Upper lobe of right lung (tissue), 1 donor: ENCODE results near the gene JAGN1. TPM values are rescaled to one million over a fixed set of nuclear protein-coding genes. Genes with fewer than 3 reads are reported as not detected.
A peak's percentile ranks its signal among the peaks of the same experiment; 100 is the strongest.
"Not testable (repeated sequence)": the region's sequence is repeated elsewhere in the genome, so short reads cannot be mapped to it uniquely, and the experiment has no call there.

Experiments
- ATAC-seq: fragments of 200-7000 bp; cut with Tn5 transposase; one replicate; pipeline ENCODE4 v1.9.1; 2020; ENCODE audit warnings: mild to moderate bottlenecking, moderate library complexity
- DNase-seq: peaks from one replicate; pipeline ENCODE4 v3.0.0-alpha.2; 2020
- H3K27ac ChIP-seq: fragments of 200-600 bp; one replicate; pipeline ENCODE4 v1.8.0; 2022
- H3K27me3 ChIP-seq: fragments of 200-600 bp; one replicate; pipeline ENCODE4 v1.8.0; 2022; ENCODE audit warnings: mild to moderate bottlenecking
- H3K36me3 ChIP-seq: fragments of 200-600 bp; one replicate; pipeline ENCODE4 v1.8.0; 2022
- H3K4me1 ChIP-seq: fragments of 200-600 bp; one replicate; pipeline ENCODE4 v1.8.0; 2022
- H3K4me3 ChIP-seq: fragments of 200-600 bp; one replicate; pipeline ENCODE4 v1.8.0; 2022; ENCODE audit warnings: mild to moderate bottlenecking
- H3K9me3 ChIP-seq: fragments of 200-600 bp; one replicate; pipeline ENCODE4 v1.8.0; 2022
- intact Hi-C: fragments of 100-400 bp; cut with DNase I; formaldehyde crosslinking; loops from one replicate; pipeline ENCODE4 v1.11.0; 2022
- long read RNA-seq: library from polyadenylated mRNA; unstranded; transcript quantifications from one replicate; pipeline ENCODE4 v2.0.0, GENCODE V29; 2021
- total RNA-seq: library from RNA; stranded (reverse); fragmentation: NEBNext Ultra II Directional; extraction: Animal tissue kit (Norgen Biotek cat#: 25700); gene quantifications from one replicate; pipeline ENCODE4 v1.2.1, GENCODE V29; 2021
- TF ChIP-seq, protein P1 (sequence below): fragments of 200-600 bp; IDR thresholded peaks from one replicate; pipeline ENCODE4 v1.8.0; 2022; ENCODE audit warnings: antibody characterized with exemption
- donor health status: DM: no; HTN: yes; CAD: no; lungs with severe emphysema.

The JAGN1 gene
- total RNA-seq, result 28.7 TPM
- long read RNA-seq, transcript JAGN1-201 (2 exons, 1,675 nt), result major isoform, 38 of 40 reads
- long read RNA-seq, partial matches to known transcripts, result 0 of 40 reads
- long read RNA-seq, other reads (novel, unspliced or antisense), result 1 of 40 reads

DNA sequence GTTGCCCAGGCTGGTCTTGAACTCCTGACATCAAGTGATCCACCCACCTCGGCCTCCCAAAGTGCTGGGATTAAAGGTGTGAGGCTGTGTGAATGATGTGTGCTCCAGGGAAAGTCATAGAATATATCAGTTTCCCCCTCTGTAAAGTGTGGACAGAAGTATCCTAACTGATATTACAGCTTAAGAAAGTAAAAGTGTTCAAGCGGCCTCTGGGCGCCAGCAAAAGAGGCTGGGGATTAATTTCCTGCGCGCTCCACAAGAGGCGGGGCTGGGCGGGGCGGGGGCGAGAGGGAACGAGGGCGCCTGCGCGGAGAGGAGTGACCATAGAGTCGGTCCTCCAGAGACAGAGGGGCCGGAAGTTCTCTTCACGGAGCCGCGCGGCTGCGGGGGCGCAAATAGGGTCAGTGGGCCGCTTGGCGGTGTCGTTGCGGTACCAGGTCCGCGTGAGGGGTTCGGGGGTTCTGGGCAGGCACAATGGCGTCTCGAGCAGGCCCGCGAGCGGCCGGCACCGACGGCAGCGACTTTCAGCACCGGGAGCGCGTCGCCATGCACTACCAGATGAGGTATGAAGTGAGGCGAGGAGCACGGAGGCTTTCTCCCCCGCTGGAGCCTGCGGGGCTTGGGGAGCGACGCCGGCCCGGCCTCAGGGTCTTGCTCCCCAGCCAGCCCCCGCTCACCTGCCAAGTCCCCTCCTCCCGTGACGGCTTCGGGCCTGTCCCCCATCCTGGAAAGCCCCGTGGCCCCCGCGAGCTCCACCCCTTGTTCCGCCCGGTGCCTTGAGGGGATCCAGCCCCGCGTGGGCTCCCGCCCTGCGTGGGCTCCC is at the start of gene JAGN1:
Gene JAGN1, plus strand, starts transcription at position 362 of the 823 bp plus-strand sequence. Its CDS starts 113 bp downstream, at position 475.
- TF ChIP-seq, protein P1, sequence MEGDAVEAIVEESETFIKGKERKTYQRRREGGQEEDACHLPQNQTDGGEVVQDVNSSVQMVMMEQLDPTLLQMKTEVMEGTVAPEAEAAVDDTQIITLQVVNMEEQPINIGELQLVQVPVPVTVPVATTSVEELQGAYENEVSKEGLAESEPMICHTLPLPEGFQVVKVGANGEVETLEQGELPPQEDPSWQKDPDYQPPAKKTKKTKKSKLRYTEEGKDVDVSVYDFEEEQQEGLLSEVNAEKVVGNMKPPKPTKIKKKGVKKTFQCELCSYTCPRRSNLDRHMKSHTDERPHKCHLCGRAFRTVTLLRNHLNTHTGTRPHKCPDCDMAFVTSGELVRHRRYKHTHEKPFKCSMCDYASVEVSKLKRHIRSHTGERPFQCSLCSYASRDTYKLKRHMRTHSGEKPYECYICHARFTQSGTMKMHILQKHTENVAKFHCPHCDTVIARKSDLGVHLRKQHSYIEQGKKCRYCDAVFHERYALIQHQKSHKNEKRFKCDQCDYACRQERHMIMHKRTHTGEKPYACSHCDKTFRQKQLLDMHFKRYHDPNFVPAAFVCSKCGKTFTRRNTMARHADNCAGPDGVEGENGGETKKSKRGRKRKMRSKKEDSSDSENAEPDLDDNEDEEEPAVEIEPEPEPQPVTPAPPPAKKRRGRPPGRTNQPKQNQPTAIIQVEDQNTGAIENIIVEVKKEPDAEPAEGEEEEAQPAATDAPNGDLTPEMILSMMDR, result peak; percentile 13
- H3K36me3 ChIP-seq, result peaks cover 11% of the 10 kb centered on the region
- intact Hi-C loops, result no loop called here
- peak within 1 kb of the TSS; percentile 97 for H3K27ac ChIP-seq
- peak within 1 kb of the TSS; percentile 94 for H3K4me3 ChIP-seq
- H3K4me1 ChIP-seq, result peaks cover 4% of the 10 kb centered on the region
- no peaks in the 10 kb centered on the region for H3K9me3 ChIP-seq
- no peaks in the 10 kb centered on the region for H3K27me3 ChIP-seq
- DNase-seq, result peak; percentile 95
- ATAC-seq, result peak; percentile 99

DNA sequence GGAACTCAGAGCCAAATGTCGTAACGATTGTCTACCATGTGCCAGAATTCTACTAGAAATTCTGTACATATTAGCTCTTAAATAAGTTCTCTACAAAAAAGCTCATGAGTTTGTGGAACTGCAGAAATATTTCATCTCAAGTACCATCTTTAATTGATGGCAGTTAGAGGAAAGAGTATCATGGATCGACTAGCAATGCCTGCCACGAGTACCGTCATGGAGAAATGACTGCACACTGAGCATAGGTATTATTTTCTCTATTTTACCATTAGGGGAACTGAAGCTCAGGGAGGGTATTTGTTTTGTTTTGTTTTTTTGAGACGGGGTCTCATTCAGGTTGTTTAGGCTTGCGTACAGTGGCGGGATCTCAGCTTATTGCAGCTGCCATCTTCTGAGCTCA is 49.4 kb upstream of the JAGN1 start:
- TF ChIP-seq, protein P1, result no peak
- Histone ChIP-seq H3K4me3 (no peak overlapping the region), H3K36me3 (peaks cover 38% of the 10 kb centered on the region), H3K27ac (no peak overlapping the region), H3K9me3 (no peaks in the 10 kb centered on the region), H3K4me1 (peaks cover 15% of the 10 kb centered on the region), H3K27me3 (no peaks in the 10 kb centered on the region)
- ATAC-seq (no peak), DNase-seq (no peak)
- intact Hi-C loops, result no loop called here

DNA sequence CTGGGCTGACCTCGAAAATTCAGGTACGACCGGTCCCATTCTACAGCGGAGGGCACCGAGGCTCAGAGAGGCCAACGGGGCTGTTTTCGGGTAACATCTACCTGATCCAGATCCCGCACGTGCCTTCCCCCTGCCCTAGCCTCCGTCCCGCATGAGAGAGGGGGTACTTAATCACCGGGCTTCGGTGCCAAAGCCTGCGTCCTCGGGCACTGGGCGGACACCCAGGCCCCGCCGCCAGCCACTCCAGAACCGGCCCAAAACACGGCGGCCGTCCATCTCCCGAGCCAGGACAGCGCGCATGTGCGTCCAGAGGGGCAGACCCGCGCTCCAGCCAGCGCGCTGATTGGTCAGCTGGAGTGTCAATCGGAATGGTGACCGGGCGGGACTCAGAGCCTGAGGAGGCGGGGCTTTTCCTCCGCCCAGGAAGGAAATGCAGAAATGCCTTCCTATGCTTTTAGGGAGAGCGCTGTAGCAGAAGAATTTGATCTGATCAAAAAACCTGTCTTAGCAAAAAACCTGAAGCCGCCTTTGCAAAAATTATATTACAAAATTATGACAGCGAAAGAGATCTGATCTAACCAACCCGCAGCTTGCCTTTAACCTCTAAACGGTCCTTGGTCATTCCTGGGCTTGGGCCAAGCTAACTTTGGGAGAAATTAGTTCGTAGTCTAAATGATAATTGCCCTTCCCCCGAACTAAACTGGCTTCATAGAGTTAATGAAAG is 46.5 kb upstream of the JAGN1 start, which contains the start of gene RPUSD3:
Gene RPUSD3, minus strand, starts transcription at position 294 of the 724 bp plus-strand sequence. Its CDS starts 18 bp downstream, at position 276.
- Histone ChIP-seq H3K27ac (peak within 1 kb of the TSS; percentile 80), H3K4me1 (peaks cover 15% of the 10 kb centered on the region), H3K9me3 (no peaks in the 10 kb centered on the region), H3K36me3 (peaks cover 31% of the 10 kb centered on the region), H3K4me3 (peak within 1 kb of the TSS; percentile 93), H3K27me3 (no peaks in the 10 kb centered on the region)
- intact Hi-C loops, result no loop called here
- TF ChIP-seq, protein P1, result no peak
- peak; percentile 98 for DNase-seq
- peak; percentile 99 for ATAC-seq

DNA sequence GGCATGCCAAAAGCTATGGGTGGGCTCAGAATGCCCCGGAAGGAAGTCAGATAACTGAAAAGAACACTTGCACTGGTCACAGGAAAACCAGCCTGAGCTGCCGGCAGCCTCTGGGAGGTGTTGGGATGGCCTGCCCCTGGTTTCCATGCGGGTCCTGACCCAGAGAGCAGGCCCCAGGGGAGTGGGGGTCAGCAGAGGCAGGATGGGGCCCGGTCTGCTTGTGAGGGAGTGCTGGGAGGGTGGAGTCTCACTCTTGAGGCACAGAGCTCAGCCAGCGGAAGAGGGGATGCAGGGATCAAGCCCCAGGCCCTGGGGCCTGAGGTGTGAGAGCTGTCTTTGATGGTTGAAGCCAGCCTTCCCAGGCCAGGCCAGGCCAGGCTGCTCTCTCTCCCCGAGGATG is 44.2 kb upstream of the JAGN1 start:
- TF ChIP-seq, protein P1, result no peak
- no peak overlapping the region for H3K4me3 ChIP-seq
- no peak for DNase-seq
- no peak for ATAC-seq
- H3K27ac ChIP-seq, result no peak overlapping the region
- H3K36me3 ChIP-seq, result peaks cover 7% of the 10 kb centered on the region
- intact Hi-C loops, result no loop called here
- H3K27me3 ChIP-seq, result no peaks in the 10 kb centered on the region
- no peaks in the 10 kb centered on the region for H3K9me3 ChIP-seq
- peaks cover 15% of the 10 kb centered on the region for H3K4me1 ChIP-seq

DNA sequence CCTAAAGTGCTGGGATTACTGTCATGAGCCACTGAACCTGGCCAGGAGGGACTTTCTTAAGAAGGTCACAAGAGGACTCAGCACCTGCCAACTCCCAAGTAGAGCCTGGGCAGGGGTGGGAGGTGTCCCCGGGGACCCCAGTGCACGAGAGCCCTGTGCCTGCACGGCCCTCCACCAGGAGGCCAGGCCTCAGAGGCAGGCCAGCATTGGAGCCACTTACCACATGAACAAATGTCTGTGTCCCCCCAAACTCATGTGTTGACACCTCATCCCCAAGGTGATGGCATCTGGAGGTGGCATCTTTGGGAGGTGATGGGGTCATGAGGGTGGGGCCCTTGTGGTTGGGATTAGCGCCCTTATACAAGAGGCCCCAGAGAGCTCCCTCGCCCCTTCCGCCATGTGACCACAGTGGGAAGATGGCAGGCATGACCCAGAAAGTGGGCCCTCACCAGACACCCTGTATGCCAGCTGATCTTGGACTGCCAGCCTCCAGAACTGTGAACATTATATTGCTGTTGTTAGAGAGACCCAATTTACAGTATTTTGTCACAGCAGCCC is 43.4 kb upstream of the JAGN1 start:
- Histone ChIP-seq H3K27me3 (no peaks in the 10 kb centered on the region), H3K27ac (no peak overlapping the region), H3K4me3 (no peak overlapping the region), H3K36me3 (no peaks in the 10 kb centered on the region), H3K4me1 (peaks cover 15% of the 10 kb centered on the region), H3K9me3 (no peaks in the 10 kb centered on the region)
- no peak for ATAC-seq
- DNase-seq, result no peak
- intact Hi-C loops, result no loop called here
- TF ChIP-seq, protein P1, result no peak

DNA sequence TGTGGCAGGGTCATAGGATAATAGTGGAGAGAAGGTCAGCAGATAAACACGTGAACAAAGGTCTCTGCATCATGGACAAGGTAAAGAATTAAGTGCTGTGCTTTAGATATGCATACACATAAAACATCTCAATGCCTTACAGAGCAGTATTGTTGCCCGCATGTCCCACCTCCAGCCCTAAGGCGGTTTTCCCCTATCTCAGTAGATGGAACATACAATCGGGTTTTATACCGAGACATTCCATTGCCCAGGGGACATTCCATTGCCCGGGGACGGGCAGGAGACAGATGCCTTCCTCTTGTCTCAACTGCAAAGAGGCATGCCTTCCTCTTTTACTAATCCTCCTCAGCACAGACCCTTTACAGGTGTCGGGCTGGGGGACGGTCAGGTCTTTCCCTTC is 42.5 kb upstream of the JAGN1 start:
- H3K4me3 ChIP-seq, DNase-seq, H3K27ac ChIP-seq, intact Hi-C loops, H3K36me3 ChIP-seq, H3K9me3 ChIP-seq, H3K27me3 ChIP-seq, ATAC-seq: not testable (repeated sequence)
- H3K4me1 ChIP-seq, result peaks cover 15% of the 10 kb centered on the region
